Neural progenitor cell (in vitro differentiated cells): Measurements from ENCODE around the gene ATF6B.

Experiments
- EZH2 ChIP-seq: fragments of 200-600 bp; sonication (generic); IDR thresholded peaks from 2 replicates; pipeline ENCODE4 v1.6.1; 2017; ENCODE audit warnings: antibody characterized with exemption, mild to moderate bottlenecking, moderate library complexity
- EZH2phosphoT487 ChIP-seq: fragments of 200-600 bp; sonication (generic); IDR thresholded peaks from 2 replicates; pipeline ENCODE4 v1.6.1; 2017; ENCODE audit warnings: antibody characterized with exemption
- TF ChIP-seq, protein P1 (sequence below): fragments of 200-600 bp; sonication (generic); IDR thresholded peaks from 2 replicates; pipeline ENCODE4 v1.5.1; 2017; ENCODE audit warnings: antibody characterized with exemption, mild to moderate bottlenecking

DNA sequence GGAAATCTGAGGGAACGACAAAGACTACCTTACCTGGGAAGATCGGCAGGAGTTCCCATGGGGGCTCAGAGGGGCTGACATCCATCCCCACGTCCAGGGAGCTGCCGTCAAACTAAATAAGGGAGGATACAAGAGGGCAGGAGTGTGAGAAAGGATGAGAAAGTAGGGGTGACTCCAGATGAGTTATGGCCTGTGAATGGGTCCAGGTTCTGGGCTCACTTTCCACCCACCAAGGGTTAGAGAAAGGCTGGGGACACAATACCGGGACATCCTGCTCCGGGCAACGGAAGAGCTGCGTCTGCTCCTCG, 683 bp downstream of the ATF6B start:
- no peak for TF ChIP-seq EZH2
- TF ChIP-seq, protein P1, sequence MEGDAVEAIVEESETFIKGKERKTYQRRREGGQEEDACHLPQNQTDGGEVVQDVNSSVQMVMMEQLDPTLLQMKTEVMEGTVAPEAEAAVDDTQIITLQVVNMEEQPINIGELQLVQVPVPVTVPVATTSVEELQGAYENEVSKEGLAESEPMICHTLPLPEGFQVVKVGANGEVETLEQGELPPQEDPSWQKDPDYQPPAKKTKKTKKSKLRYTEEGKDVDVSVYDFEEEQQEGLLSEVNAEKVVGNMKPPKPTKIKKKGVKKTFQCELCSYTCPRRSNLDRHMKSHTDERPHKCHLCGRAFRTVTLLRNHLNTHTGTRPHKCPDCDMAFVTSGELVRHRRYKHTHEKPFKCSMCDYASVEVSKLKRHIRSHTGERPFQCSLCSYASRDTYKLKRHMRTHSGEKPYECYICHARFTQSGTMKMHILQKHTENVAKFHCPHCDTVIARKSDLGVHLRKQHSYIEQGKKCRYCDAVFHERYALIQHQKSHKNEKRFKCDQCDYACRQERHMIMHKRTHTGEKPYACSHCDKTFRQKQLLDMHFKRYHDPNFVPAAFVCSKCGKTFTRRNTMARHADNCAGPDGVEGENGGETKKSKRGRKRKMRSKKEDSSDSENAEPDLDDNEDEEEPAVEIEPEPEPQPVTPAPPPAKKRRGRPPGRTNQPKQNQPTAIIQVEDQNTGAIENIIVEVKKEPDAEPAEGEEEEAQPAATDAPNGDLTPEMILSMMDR = no peak
- no peak for TF ChIP-seq EZH2phosphoT487
